HepG2 (cell line): Measurements from ENCODE around the gene P2RY8.

Source experiments
- GABPB1 ChIP-seq: IDR thresholded peaks from 2 replicates; pipeline ENCODE4 v1.6.1; 2016; ENCODE audit warnings: mild to moderate bottlenecking, missing genetic modification reagents, moderate library complexity, missing compliant biosample characterization
- NCOA2 ChIP-seq: sonication (generic); formaldehyde crosslinking; IDR thresholded peaks from 2 replicates; pipeline ENCODE4 v1.8.0; 2022; ENCODE audit warnings: inconsistent platforms
- TCF7L2 ChIP-seq: IDR thresholded peaks from 2 replicates; pipeline ENCODE4 v1.6.1; 2011; ENCODE audit warnings: mild to moderate bottlenecking, low read depth, low read length, moderate library complexity
- ZBTB20 ChIP-seq: sonication (generic); formaldehyde crosslinking; IDR thresholded peaks from 2 replicates; pipeline ENCODE4 v1.8.1; 2023; ENCODE audit warnings: missing genetic modification reagents, low read depth, mild to moderate bottlenecking, borderline replicate concordance
- ZNF224 ChIP-seq: sonication (generic); formaldehyde crosslinking; IDR thresholded peaks from 2 replicates; pipeline ENCODE4 v1.5.0; 2020; ENCODE audit warnings: mild to moderate bottlenecking, missing genetic modification reagents
- ZNF333 ChIP-seq: sonication (generic); formaldehyde crosslinking; IDR thresholded peaks from 2 replicates; pipeline ENCODE4 v1.4.0; 2020; ENCODE audit warnings: mild to moderate bottlenecking, missing genetic modification reagents, borderline replicate concordance
- TF ChIP-seq, protein P1 (sequence below): sonication (generic); formaldehyde crosslinking; IDR thresholded peaks from 2 replicates; pipeline ENCODE4 v1.4.0; 2020; ENCODE audit warnings: missing genetic modification reagents, borderline replicate concordance
- TF ChIP-seq, protein P2 (sequence below): sonication (generic); formaldehyde crosslinking; IDR thresholded peaks from 2 replicates; pipeline ENCODE4 v1.5.0; 2020; ENCODE audit warnings: mild to moderate bottlenecking, missing genetic modification reagents, moderate library complexity
- TF ChIP-seq, protein P3 (sequence below): sonication (generic); formaldehyde crosslinking; IDR thresholded peaks from 2 replicates; pipeline ENCODE4 v1.4.0; 2020; ENCODE audit warnings: missing genetic modification reagents, borderline replicate concordance

DNA sequence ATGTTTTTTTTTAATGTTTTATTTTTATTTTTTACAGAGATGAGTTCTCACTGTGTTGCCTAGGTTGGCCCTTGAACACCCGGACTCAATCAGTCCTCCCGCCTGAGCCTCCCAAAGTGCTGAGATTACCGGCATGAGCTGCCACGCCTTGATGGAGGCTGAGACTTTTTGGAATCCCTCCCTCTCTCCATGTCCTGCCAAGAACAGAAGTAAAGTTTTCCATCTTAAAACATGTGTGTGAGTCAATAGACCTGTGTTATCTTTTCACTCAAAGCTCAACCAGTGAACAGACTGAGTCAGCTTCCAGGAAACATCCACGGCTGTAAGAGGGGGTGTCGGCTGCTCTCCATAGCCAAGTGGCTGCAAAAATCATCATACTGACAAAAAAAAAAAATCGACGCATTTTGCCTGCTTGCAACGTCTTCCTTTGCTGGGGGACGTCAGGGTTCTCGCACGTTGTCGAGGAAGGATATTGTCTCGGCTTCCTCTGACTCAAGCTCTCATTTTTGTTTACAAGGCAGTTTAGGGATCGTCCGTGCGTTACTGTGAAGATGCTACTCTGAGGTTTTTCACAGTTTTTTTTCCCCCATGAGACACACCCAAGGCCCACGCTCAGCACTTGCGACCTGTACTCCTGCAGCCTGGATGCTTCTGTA is 74.3 kb downstream of the P2RY8 start:
- TF ChIP-seq TCF7L2: no peak
- no peak for TF ChIP-seq GABPB1
- TF ChIP-seq, protein P1, sequence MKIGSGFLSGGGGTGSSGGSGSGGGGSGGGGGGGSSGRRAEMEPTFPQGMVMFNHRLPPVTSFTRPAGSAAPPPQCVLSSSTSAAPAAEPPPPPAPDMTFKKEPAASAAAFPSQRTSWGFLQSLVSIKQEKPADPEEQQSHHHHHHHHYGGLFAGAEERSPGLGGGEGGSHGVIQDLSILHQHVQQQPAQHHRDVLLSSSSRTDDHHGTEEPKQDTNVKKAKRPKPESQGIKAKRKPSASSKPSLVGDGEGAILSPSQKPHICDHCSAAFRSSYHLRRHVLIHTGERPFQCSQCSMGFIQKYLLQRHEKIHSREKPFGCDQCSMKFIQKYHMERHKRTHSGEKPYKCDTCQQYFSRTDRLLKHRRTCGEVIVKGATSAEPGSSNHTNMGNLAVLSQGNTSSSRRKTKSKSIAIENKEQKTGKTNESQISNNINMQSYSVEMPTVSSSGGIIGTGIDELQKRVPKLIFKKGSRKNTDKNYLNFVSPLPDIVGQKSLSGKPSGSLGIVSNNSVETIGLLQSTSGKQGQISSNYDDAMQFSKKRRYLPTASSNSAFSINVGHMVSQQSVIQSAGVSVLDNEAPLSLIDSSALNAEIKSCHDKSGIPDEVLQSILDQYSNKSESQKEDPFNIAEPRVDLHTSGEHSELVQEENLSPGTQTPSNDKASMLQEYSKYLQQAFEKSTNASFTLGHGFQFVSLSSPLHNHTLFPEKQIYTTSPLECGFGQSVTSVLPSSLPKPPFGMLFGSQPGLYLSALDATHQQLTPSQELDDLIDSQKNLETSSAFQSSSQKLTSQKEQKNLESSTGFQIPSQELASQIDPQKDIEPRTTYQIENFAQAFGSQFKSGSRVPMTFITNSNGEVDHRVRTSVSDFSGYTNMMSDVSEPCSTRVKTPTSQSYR (CRISPR knock-in tag): no peak
- TF ChIP-seq, protein P2, sequence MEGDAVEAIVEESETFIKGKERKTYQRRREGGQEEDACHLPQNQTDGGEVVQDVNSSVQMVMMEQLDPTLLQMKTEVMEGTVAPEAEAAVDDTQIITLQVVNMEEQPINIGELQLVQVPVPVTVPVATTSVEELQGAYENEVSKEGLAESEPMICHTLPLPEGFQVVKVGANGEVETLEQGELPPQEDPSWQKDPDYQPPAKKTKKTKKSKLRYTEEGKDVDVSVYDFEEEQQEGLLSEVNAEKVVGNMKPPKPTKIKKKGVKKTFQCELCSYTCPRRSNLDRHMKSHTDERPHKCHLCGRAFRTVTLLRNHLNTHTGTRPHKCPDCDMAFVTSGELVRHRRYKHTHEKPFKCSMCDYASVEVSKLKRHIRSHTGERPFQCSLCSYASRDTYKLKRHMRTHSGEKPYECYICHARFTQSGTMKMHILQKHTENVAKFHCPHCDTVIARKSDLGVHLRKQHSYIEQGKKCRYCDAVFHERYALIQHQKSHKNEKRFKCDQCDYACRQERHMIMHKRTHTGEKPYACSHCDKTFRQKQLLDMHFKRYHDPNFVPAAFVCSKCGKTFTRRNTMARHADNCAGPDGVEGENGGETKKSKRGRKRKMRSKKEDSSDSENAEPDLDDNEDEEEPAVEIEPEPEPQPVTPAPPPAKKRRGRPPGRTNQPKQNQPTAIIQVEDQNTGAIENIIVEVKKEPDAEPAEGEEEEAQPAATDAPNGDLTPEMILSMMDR (CRISPR knock-in tag): no peak
- TF ChIP-seq NCOA2: no peak
- TF ChIP-seq, protein P3, sequence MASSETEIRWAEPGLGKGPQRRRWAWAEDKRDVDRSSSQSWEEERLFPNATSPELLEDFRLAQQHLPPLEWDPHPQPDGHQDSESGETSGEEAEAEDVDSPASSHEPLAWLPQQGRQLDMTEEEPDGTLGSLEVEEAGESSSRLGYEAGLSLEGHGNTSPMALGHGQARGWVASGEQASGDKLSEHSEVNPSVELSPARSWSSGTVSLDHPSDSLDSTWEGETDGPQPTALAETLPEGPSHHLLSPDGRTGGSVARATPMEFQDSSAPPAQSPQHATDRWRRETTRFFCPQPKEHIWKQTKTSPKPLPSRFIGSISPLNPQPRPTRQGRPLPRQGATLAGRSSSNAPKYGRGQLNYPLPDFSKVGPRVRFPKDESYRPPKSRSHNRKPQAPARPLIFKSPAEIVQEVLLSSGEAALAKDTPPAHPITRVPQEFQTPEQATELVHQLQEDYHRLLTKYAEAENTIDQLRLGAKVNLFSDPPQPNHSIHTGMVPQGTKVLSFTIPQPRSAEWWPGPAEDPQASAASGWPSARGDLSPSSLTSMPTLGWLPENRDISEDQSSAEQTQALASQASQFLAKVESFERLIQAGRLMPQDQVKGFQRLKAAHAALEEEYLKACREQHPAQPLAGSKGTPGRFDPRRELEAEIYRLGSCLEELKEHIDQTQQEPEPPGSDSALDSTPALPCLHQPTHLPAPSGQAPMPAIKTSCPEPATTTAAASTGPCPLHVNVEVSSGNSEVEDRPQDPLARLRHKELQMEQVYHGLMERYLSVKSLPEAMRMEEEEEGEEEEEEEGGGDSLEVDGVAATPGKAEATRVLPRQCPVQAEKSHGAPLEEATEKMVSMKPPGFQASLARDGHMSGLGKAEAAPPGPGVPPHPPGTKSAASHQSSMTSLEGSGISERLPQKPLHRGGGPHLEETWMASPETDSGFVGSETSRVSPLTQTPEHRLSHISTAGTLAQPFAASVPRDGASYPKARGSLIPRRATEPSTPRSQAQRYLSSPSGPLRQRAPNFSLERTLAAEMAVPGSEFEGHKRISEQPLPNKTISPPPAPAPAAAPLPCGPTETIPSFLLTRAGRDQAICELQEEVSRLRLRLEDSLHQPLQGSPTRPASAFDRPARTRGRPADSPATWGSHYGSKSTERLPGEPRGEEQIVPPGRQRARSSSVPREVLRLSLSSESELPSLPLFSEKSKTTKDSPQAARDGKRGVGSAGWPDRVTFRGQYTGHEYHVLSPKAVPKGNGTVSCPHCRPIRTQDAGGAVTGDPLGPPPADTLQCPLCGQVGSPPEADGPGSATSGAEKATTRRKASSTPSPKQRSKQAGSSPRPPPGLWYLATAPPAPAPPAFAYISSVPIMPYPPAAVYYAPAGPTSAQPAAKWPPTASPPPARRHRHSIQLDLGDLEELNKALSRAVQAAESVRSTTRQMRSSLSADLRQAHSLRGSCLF: no peak
- no peak for TF ChIP-seq ZNF224 (CRISPR knock-in tag)
- no peak for TF ChIP-seq ZNF333 (CRISPR knock-in tag)
- TF ChIP-seq ZBTB20 (CRISPR knock-in tag): no peak
